Neural cell (in vitro differentiated cells): Measurements from ENCODE around the gene AGR2. TPM values are rescaled to one million over a fixed set of nuclear protein-coding genes. Genes with fewer than 3 reads are reported as not detected.

ENCODE experiments used
- H2AFZ ChIP-seq: fragments of 200-600, 300-800 bp; sonication (generic), shearing (Covaris generic); 2 replicates; pipeline ENCODE4 v1.6.0; 2014; ENCODE audit warnings: low read depth, mild to moderate bottlenecking, antibody characterized with exemption, low read length, moderate library complexity
- H3F3A ChIP-seq: fragments of 200-600 bp; shearing (Covaris generic); 2 replicates; pipeline ENCODE4 v1.6.1; 2016; ENCODE audit warnings: mild to moderate bottlenecking, moderate library complexity, mixed read lengths, antibody characterized with exemption, low read length; ENCODE audit not compliant: insufficient read depth, poor library complexity, severe bottlenecking
- H3K27ac ChIP-seq: fragments of 200-600, 300-800 bp; sonication (generic), shearing (Covaris generic); 2 replicates; pipeline ENCODE4 v1.5.1; 2014; ENCODE audit warnings: mild to moderate bottlenecking, low read length, moderate library complexity
- H3K27me3 ChIP-seq: fragments of 300-800, 200-600 bp; sonication (generic), shearing (Covaris generic); 2 replicates; pipeline ENCODE4 v1.6.0; 2014; ENCODE audit warnings: mild to moderate bottlenecking, low read depth, low read length, moderate library complexity; ENCODE audit not compliant: insufficient read depth
- H3K36me3 ChIP-seq: fragments of 300-800, 200-600 bp; sonication (generic), shearing (Covaris generic); 2 replicates; pipeline ENCODE4 v1.5.1; 2014; ENCODE audit warnings: mild to moderate bottlenecking, antibody characterized with exemption, low read length, moderate library complexity; ENCODE audit not compliant: insufficient read depth
- H3K4me2 ChIP-seq: fragments of 300-800, 200-600 bp; sonication (generic), shearing (Covaris generic); 2 replicates; pipeline ENCODE4 v1.6.0; 2014; ENCODE audit warnings: mild to moderate bottlenecking, low read length
- H3K4me3 ChIP-seq: fragments of 300-800, 200-600 bp; sonication (generic), shearing (Covaris generic); 2 replicates; pipeline ENCODE4 v1.5.1; 2014; ENCODE audit warnings: mild to moderate bottlenecking, low read length, moderate library complexity
- H3K79me2 ChIP-seq: fragments of 200-600 bp; shearing (Covaris generic); replicated peaks from 2 replicates; pipeline ENCODE4 v1.6.0; 2014; ENCODE audit warnings: mild to moderate bottlenecking, low read length, moderate library complexity; ENCODE audit not compliant: insufficient read depth
- H3K9ac ChIP-seq: fragments of 300-800, 200-600 bp; sonication (generic), shearing (Covaris generic); 2 replicates; pipeline ENCODE4 v1.6.1; 2016; ENCODE audit warnings: mild to moderate bottlenecking, low read length, mixed read lengths
- H3K9me2 ChIP-seq: fragments of 200-600 bp; shearing (Covaris generic); 2 replicates; pipeline ENCODE4 v1.6.1; 2016; ENCODE audit warnings: mild to moderate bottlenecking, low read length, mixed read lengths; ENCODE audit not compliant: insufficient read depth
- H3K9me3 ChIP-seq: fragments of 200-600, 300-800 bp; sonication (generic), shearing (Covaris generic); 2 replicates; pipeline ENCODE4 v1.6.1; 2016; ENCODE audit warnings: mild to moderate bottlenecking, mixed run types, low read length, moderate library complexity, mixed read lengths
- H4K20me1 ChIP-seq: fragments of 200-600 bp; shearing (Covaris generic); 2 replicates; pipeline ENCODE4 v1.6.1; 2016; ENCODE audit warnings: mild to moderate bottlenecking, mixed run types; ENCODE audit not compliant: insufficient read depth
- EP300 ChIP-seq: fragments of 450-650 bp; conservative IDR thresholded peaks from 2 replicates; pipeline ENCODE4 v1.6.1; 2014; ENCODE audit warnings: antibody characterized with exemption, mild to moderate bottlenecking, moderate library complexity; ENCODE audit not compliant: poor library complexity, severe bottlenecking
- EZH2 ChIP-seq: fragments of 200-600, 300-800 bp; shearing (Covaris generic), sonication (generic); IDR thresholded peaks from 2 replicates; pipeline ENCODE4 v1.6.1; 2014; ENCODE audit warnings: antibody characterized with exemption, low read length, borderline replicate concordance, mild to moderate bottlenecking; ENCODE audit not compliant: insufficient read depth, poor library complexity, severe bottlenecking
- MXI1 ChIP-seq: fragments of 450-650 bp; conservative IDR thresholded peaks from 2 replicates; pipeline ENCODE4 v1.6.1; 2014; ENCODE audit warnings: antibody characterized with exemption, mild to moderate bottlenecking; ENCODE audit not compliant: poor library complexity, severe bottlenecking
- POLR2AphosphoS5 ChIP-seq: IDR thresholded peaks from 2 replicates; pipeline ENCODE4 v1.6.1; 2012
- RAD21 ChIP-seq: fragments of 450-650 bp; conservative IDR thresholded peaks from 2 replicates; pipeline ENCODE4 v1.6.1; 2014; ENCODE audit warnings: antibody characterized with exemption, mild to moderate bottlenecking, moderate library complexity
- SMC3 ChIP-seq: fragments of 450-650 bp; conservative IDR thresholded peaks from 2 replicates; pipeline ENCODE4 v1.6.1; 2014; ENCODE audit warnings: antibody characterized with exemption, mild to moderate bottlenecking, moderate library complexity; ENCODE audit not compliant: poor library complexity
- TAF1 ChIP-seq: IDR thresholded peaks from 2 replicates; pipeline ENCODE4 v1.6.1; 2012; ENCODE audit warnings: low read depth
- polyA plus RNA-seq: library from polyadenylated mRNA; depleted of rRNA; stranded (reverse); fragments of >200 nt; gene quantifications from 2 replicates; pipeline ENCODE4 v1.2.3, GENCODE V29; 2014
- TF ChIP-seq, protein P1 (sequence below): IDR thresholded peaks from 2 replicates; pipeline ENCODE4 v1.6.1; 2012; ENCODE audit warnings: borderline replicate concordance
- TF ChIP-seq, protein P2 (sequence below): fragments of 450-650 bp; IDR thresholded peaks from 2 replicates; pipeline ENCODE4 v1.5.1; 2014; ENCODE audit warnings: antibody characterized with exemption, mild to moderate bottlenecking, moderate library complexity; ENCODE audit not compliant: poor library complexity, severe bottlenecking

The AGR2 gene
- polyA plus RNA-seq, 1 donor from 2014 or later: not detected

DNA sequence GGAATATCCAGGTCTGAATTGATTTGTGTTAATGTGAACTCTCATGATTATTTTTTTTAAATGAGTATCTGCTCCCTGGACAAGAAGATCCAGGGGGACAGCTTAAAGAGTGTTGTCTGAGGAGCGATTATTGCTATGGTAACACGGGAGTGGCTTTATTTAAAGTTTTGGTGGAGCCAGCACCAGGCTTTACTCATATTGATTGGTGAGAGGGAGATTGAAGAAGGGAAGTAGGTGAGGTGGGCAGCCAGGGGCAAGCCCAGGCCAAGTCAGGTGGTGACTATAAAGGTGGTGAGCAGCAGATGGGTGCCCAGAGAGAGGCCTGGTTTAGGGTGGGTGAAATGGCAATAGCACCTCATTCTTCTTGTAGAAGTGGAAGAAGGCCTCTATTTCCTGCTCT lies 10.2 kb upstream of the AGR2 start:
- Histone ChIP-seq H3K4me3 (no peak overlapping the region), H3K9me2 (no peaks in the 10 kb centered on the region), H3K79me2 (no peaks in the 10 kb centered on the region), H3K9ac (no peak overlapping the region), H3K36me3 (no peaks in the 10 kb centered on the region), H3K4me2 (no peak overlapping the region), H3K9me3 (no peaks in the 10 kb centered on the region), H3K27me3 (no peaks in the 10 kb centered on the region), H3K27ac (no peak overlapping the region), H3F3A (no peaks in the 10 kb centered on the region), H2AFZ (no peak overlapping the region), H4K20me1 (no peaks in the 10 kb centered on the region)
- TF ChIP-seq TAF1: no peak
- no peak for TF ChIP-seq MXI1
- no peak for TF ChIP-seq EZH2
- no peak for TF ChIP-seq RAD21
- TF ChIP-seq, protein P1, sequence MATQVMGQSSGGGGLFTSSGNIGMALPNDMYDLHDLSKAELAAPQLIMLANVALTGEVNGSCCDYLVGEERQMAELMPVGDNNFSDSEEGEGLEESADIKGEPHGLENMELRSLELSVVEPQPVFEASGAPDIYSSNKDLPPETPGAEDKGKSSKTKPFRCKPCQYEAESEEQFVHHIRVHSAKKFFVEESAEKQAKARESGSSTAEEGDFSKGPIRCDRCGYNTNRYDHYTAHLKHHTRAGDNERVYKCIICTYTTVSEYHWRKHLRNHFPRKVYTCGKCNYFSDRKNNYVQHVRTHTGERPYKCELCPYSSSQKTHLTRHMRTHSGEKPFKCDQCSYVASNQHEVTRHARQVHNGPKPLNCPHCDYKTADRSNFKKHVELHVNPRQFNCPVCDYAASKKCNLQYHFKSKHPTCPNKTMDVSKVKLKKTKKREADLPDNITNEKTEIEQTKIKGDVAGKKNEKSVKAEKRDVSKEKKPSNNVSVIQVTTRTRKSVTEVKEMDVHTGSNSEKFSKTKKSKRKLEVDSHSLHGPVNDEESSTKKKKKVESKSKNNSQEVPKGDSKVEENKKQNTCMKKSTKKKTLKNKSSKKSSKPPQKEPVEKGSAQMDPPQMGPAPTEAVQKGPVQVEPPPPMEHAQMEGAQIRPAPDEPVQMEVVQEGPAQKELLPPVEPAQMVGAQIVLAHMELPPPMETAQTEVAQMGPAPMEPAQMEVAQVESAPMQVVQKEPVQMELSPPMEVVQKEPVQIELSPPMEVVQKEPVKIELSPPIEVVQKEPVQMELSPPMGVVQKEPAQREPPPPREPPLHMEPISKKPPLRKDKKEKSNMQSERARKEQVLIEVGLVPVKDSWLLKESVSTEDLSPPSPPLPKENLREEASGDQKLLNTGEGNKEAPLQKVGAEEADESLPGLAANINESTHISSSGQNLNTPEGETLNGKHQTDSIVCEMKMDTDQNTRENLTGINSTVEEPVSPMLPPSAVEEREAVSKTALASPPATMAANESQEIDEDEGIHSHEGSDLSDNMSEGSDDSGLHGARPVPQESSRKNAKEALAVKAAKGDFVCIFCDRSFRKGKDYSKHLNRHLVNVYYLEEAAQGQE: no peak
- TF ChIP-seq EP300: no peak
- TF ChIP-seq, protein P2, sequence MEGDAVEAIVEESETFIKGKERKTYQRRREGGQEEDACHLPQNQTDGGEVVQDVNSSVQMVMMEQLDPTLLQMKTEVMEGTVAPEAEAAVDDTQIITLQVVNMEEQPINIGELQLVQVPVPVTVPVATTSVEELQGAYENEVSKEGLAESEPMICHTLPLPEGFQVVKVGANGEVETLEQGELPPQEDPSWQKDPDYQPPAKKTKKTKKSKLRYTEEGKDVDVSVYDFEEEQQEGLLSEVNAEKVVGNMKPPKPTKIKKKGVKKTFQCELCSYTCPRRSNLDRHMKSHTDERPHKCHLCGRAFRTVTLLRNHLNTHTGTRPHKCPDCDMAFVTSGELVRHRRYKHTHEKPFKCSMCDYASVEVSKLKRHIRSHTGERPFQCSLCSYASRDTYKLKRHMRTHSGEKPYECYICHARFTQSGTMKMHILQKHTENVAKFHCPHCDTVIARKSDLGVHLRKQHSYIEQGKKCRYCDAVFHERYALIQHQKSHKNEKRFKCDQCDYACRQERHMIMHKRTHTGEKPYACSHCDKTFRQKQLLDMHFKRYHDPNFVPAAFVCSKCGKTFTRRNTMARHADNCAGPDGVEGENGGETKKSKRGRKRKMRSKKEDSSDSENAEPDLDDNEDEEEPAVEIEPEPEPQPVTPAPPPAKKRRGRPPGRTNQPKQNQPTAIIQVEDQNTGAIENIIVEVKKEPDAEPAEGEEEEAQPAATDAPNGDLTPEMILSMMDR: no peak
- TF ChIP-seq SMC3: no peak
- no peak for TF ChIP-seq POLR2AphosphoS5

DNA sequence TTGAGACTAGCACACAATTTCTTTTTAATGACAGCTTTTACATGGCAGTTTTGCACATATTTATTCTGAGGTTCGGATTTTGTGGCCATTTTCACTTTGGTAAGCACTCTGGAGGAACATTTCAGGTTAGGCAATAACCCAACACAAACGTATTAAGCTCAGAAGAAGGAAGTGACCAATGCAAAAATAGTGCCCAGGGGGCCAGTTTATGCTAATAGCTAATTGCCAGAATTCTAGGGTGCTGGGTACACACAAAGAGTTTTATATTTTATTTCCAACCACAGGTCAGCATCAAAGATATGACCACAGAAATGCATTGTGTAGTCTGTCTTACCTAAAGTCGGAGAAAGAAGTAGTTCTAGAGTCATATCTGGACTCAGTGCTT lies 8.4 kb upstream of the AGR2 start:
- no peak overlapping the region for H3K4me3 ChIP-seq
- no peaks in the 10 kb centered on the region for H3K79me2 ChIP-seq
- no peak overlapping the region for H3K27ac ChIP-seq
- no peak overlapping the region for H3K9ac ChIP-seq
- no peaks in the 10 kb centered on the region for H3K27me3 ChIP-seq
- H3K9me3 ChIP-seq: no peaks in the 10 kb centered on the region
- H2AFZ ChIP-seq: no peak overlapping the region
- H3K36me3 ChIP-seq: no peaks in the 10 kb centered on the region
- TF ChIP-seq, protein P1: no peak
- TF ChIP-seq EZH2: no peak
- no peaks in the 10 kb centered on the region for H3K9me2 ChIP-seq
- no peaks in the 10 kb centered on the region for H3F3A ChIP-seq
- no peak overlapping the region for H3K4me2 ChIP-seq
- no peaks in the 10 kb centered on the region for H4K20me1 ChIP-seq
